Pancreas (tissue), 10 donors: ENCODE results near the gene GRK5. TPM values are rescaled to one million over a fixed set of nuclear protein-coding genes. Genes with fewer than 3 reads are reported as not detected.
"Not testable (repeated sequence)": the region's sequence is repeated elsewhere in the genome, so short reads cannot be mapped to it uniquely, and the experiment has no call there.

Source experiments
- ATAC-seq, 4 donors: fragments of 200-7000 bp; cut with Tn5 transposase; one replicate each; pipeline versions ENCODE4 v1.8.0 to v1.9.1; 2020; ENCODE audit warnings: mild to moderate bottlenecking in 4 of 4, moderate library complexity in 4 of 4
- DNase-seq, 6 donors: peaks; one replicate each; pipeline ENCODE4 v3.0.0-alpha.2; 2020
- FAIRE-seq: peaks from 2 replicates; lab custom pipeline; 2012; peaks lifted over from hg19 to GRCh38; lab: Jason Lieb, UNC
- H3K27ac ChIP-seq, 4 donors: fragments of 200-600 bp; sonication (generic); 1 replicate in 3 of 4; 2 replicates in 1 of 4; pipeline versions ENCODE4 v1.5.0 to v1.8.0; 2020
- H3K27me3 ChIP-seq, 4 donors: fragments of 200-600 bp; one replicate each; pipeline ENCODE4 v1.8.0; 2021
- H3K36me3 ChIP-seq, 3 donors: fragments of 200-600 bp; sonication (generic) in 1 of 3; one replicate each; pipeline versions ENCODE4 v1.5.0 to v1.8.0; 2020 to 2021
- H3K4me1 ChIP-seq, 3 donors: fragments of 200-600 bp; one replicate each; pipeline ENCODE4 v1.8.0; 2021
- H3K4me3 ChIP-seq, 4 donors: fragments of 200-600 bp; sonication (generic) in 2 of 4; one replicate each; pipeline versions ENCODE4 v1.5.0 to v1.8.0; 2020 to 2021
- H3K9me3 ChIP-seq, 4 donors: fragments of 200-600 bp; one replicate each; pipeline ENCODE4 v1.8.0; 2021
- WGBS, 2 donors: extraction: QIAGEN DNeasy Blood & Tissue Kit; methylation state at CpG; one replicate each; pipeline ENCODE4 v1.1.7; 2013; 5-methylcytosine and 5-hydroxymethylcytosine counted together
- intact Hi-C, 3 donors: fragments of 100-400 bp; cut with DNase I; formaldehyde crosslinking; loops; one replicate each; pipeline versions ENCODE4 v1.11.1 to v1.14.2; 2022
- polyA plus RNA-seq, 2 donors: library from polyadenylated mRNA; stranded (reverse); fragments of 200-250 nt; gene quantifications; one replicate each; pipeline ENCODE4 v1.2.3, GENCODE V29; 2013
- total RNA-seq, 6 donors: library from RNA; stranded (reverse); fragmentation: NEBNext Ultra II Directional in 4 of 6; extraction: Animal tissue kit (Norgen Biotek cat#: 25700) in 4 of 6; gene quantifications; one replicate each; pipeline versions ENCODE4 v1.2.1 to v1.2.4, GENCODE V29; 2021 to 2023
- TF ChIP-seq, protein P1 (sequence below), 4 donors: fragments of 200-600 bp; sonication (generic) in 3 of 4; IDR thresholded peaks; one replicate each; pipeline versions ENCODE4 v1.5.0 to v1.8.0; 2021; ENCODE audit warnings: antibody characterized with exemption in 4 of 4
- donor health status: healthy with polysubstance abuse.
- donor health status: DM: no; HTN: no; CAD: no; lungs with moderate emphysema.
- donor health status: DM: no; HTN: no; CAD: no.
- donor health status: control.
- donor health status: control.
- donor health status: Bipolar disorder and iron deficiency.
- donor health status: DM: yes; HTN: yes; CAD: no.
- donor health status: DM: no; HTN: no; CAD: no.
- donor health status: DM: no; HTN: no; CAD: no.
- donor health status: DM: yes; HTN: yes; CAD: no.

Gene GRK5
- total and polyA plus RNA-seq, 8 donors: 1.4 to 6.0 (median 2.5) TPM

DNA sequence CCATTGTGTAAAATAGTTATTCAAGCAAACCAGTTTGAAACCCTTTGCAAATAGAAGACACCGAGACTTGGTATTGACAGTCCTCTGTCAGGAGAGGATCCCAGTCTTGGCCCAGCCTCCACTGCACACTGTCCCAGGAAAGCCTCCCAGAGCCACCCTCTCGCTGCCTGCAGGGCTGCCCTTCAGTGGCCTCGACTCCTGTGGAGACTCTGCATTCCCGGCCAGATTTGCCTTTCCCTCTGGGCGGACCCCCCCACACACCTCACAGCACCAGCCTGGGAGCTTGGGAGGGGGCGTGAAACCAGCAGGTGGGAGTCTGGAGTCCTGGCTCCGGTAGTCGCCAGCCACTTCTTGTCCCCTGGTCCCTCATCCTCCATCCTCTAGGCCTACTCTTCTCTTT, 48.7 kb downstream of the GRK5 start:
- no peaks in the 10 kb centered on the region for H3K36me3 ChIP-seq
- H3K27ac ChIP-seq: no peak overlapping the region
- H3K4me3 ChIP-seq: no peak overlapping the region
- ATAC-seq (no peak), FAIRE-seq (no peak), DNase-seq (no peak)
- no peaks in the 10 kb centered on the region for H3K27me3 ChIP-seq
- intact Hi-C loops: no loop called here
- WGBS, 2 donors: 91 to 96% methylated on average over 8 of the region's 8 CpGs
- TF ChIP-seq, protein P1, sequence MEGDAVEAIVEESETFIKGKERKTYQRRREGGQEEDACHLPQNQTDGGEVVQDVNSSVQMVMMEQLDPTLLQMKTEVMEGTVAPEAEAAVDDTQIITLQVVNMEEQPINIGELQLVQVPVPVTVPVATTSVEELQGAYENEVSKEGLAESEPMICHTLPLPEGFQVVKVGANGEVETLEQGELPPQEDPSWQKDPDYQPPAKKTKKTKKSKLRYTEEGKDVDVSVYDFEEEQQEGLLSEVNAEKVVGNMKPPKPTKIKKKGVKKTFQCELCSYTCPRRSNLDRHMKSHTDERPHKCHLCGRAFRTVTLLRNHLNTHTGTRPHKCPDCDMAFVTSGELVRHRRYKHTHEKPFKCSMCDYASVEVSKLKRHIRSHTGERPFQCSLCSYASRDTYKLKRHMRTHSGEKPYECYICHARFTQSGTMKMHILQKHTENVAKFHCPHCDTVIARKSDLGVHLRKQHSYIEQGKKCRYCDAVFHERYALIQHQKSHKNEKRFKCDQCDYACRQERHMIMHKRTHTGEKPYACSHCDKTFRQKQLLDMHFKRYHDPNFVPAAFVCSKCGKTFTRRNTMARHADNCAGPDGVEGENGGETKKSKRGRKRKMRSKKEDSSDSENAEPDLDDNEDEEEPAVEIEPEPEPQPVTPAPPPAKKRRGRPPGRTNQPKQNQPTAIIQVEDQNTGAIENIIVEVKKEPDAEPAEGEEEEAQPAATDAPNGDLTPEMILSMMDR (IDR thresholded peaks at IDR 0.05): no peak
- H3K4me1 ChIP-seq: no peaks in the 10 kb centered on the region
- H3K9me3 ChIP-seq: no peaks in the 10 kb centered on the region

DNA sequence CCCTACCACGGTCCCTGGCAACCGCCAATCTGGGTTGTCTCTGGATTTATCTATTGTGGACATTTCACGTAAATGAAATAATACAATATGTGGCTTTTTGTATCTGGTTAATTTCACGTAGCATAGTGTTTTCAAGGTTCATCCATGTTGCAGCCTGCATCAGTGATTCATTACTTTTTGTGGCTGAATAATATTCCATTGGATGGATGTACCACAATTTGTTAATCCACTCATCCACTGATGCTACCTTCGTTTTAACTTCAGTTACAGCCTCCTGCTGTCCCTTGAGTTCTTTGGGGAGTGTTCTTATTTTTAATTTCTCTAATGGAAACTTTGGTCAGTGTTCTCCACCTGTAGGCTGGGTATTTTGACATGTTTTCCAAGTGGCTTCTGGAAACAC, 49.5 kb downstream of the GRK5 start:
- intact Hi-C loops: no loop called here
- H3K27ac ChIP-seq: no peak overlapping the region
- no peak overlapping the region for H3K4me3 ChIP-seq
- H3K27me3 ChIP-seq: no peaks in the 10 kb centered on the region
- FAIRE-seq: no peak
- DNase-seq: no peak
- TF ChIP-seq, protein P1 (IDR thresholded peaks at IDR 0.05): no peak
- H3K36me3 ChIP-seq: no peaks in the 10 kb centered on the region
- no peaks in the 10 kb centered on the region for H3K9me3 ChIP-seq
- ATAC-seq: no peak
- WGBS, 2 donors: 92 to 95% methylated on average over 5 of the region's 5 CpGs
- no peaks in the 10 kb centered on the region for H3K4me1 ChIP-seq

DNA sequence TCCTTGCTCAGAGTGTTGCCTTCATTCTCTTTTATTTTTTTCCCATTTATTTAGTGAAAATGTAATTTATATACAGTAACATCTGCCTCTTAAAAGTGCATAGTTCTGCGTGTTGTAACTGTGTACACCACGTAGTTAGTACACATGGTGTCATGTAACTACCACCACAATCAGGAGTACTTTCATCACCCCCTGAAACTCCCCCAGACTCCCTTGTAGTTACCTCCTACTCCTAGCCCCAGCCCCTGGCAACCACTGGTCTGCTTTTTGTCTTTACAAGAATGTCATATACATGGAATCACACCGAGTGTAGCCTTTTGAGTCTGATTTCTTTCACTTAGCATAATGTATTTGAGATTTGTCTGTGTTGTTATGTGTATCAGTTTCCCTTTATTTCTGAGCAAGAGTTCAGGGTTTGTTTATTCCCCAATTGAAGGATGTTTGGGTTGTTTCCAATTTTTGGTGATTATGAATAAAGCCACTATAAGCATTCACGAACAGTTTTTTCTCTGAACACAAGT, 50.6 kb downstream of the GRK5 start:
- Histone ChIP-seq H3K36me3 (no peaks in the 10 kb centered on the region), H3K27me3 (no peaks in the 10 kb centered on the region), H3K9me3 (no peaks in the 10 kb centered on the region), H3K4me3 (no peak overlapping the region), H3K4me1 (no peaks in the 10 kb centered on the region), H3K27ac (no peak overlapping the region)
- no peak for FAIRE-seq
- no peak for DNase-seq
- ATAC-seq: no peak
- intact Hi-C loops: no loop called here
- TF ChIP-seq, protein P1 (IDR thresholded peaks at IDR 0.05): no peak
- WGBS, 2 donors: 81 to 83% methylated on average over 4 of the region's 4 CpGs

DNA sequence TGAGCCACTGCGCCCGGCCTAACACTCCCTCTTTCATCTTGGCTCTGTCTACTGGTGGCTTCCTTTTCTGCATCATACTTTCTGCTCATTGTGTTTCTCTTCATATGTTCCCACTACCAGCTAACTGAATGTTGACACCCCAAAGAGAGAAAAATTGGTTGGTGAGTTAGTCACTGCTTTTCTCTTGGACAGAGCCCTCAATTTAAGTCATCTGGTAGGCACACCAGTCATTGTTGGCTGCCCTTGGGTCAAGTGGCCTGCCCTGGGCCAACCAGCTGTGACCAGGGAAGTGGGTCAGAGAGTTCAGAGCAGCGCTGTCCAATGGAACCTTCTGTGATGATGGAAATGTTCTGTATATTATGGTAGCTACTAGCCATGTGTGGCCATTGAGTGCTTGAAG, 52.0 kb downstream of the GRK5 start:
- H3K27me3 ChIP-seq: no peaks in the 10 kb centered on the region
- no peak for FAIRE-seq
- 95 to 100% methylated on average over 3 of the region's 3 CpGs for WGBS, 2 donors

DNA sequence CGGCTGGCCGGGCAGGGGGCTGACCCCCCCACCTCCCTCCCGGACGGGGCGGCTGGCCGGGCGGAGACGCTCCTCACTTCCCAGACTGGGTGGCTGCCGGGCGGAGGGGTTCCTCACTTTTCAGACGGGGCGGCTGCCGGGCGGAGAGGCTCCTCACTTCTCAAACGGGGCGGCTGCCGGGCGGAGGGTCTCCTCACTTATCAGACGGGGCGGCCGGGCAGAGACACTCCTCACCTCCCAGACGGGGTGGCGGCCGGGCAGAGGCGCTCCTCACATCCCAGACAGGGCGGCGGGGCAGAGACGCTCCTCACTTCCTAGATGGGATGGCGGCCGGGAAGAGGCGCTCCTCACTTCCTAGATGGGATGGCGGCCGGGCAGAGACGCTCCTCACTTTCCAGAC, 53.6 kb downstream of the GRK5 start:
- ATAC-seq, FAIRE-seq, intact Hi-C loops, H3K4me3 ChIP-seq, H3K27ac ChIP-seq, H3K27me3 ChIP-seq, H3K9me3 ChIP-seq, H3K36me3 ChIP-seq, DNase-seq, H3K4me1 ChIP-seq: not testable (repeated sequence)
- 97 to 99% methylated on average over 17 to 25 of the region's 34 CpGs for WGBS, 2 donors

More for the DNA sequence above, 52.0 kb downstream of the GRK5 start:
- Histone ChIP-seq H3K9me3 (no peaks in the 10 kb centered on the region), H3K4me1 (no peaks in the 10 kb centered on the region), H3K27ac (no peak overlapping the region), H3K36me3 (no peaks in the 10 kb centered on the region), H3K4me3 (no peak overlapping the region)
- intact Hi-C loops: no loop called here
- no peak for ATAC-seq
- DNase-seq: no peak
- TF ChIP-seq, protein P1 (IDR thresholded peaks at IDR 0.05): no peak
